ENCODE results near the gene COL6A1.
"Not testable (repeated sequence)": the region's sequence is repeated elsewhere in the genome, so short reads cannot be mapped to it uniquely, and the experiment has no call there.

The COL6A1 gene

GRCh38 chr21:46005481-46005881, 23.9 kb downstream of the COL6A1 start:
- DNase-seq (ENCODE audit: low read depth in 4 of 4, low spot score in 1 of 4), result no peak

DNA sequence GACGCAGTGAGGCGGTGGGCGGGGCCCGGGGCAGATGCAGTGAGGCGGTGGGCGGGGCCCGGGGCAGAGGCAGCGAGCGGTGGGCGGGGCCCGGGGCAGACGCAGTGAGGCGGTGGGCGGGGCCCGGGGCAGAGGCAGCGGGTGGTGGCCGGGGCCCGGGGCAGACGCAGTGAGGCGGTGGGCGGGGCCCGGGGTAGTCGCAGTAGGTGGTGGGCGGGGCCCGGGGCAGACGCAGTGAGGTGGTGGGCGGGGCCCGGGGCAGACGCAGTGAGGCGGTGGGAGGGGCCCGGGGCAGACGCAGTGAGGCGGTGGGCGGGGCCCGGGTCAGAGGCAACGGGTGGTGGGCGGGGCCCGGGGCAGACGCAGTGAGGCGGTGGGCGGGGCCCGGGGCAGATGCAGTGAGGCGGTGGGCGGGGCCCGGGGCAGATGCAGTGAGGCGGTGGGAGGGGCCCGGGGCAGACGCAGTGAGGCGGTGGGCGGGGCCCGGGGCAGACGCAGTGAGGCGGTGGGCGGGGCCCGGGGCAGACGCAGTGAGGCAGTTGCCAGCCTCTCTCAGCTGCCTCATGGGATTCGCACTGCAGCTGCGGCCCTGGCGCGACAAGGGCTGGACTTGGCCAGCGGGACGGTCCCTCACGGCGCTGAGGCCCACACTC, 24.4 kb downstream of the COL6A1 start:
- not testable (repeated sequence) for DNase-seq (ENCODE audit: low read depth in 4 of 4, low spot score in 1 of 4)

- DNase-seq (ENCODE audit: low read depth in 4 of 4, low spot score in 1 of 4), result no peak
Measured at GRCh38 chr21:46006547-46007491, 25.2 kb downstream of the COL6A1 start.

DNA sequence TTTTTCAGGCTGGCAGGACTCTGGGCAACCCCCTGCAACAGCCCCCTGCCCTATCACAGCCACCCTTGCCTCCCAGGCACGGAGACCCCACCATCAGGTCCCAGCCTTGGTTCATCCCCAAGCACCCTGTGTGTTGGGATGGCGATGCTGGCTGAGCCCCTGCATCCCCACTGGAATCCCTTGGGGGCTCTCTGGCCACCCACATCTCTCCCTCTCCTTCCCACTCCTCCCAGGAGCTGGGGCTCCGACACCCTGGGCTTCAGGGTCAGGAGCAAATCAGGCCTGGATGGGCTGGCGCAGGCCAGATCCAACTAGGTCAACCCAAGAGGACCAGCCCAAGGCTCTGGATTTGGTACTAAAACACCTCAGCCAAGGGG, 25.9 kb downstream of the COL6A1 start:
- DNase-seq (ENCODE audit: low read depth in 4 of 4, low spot score in 1 of 4), result no peak

DNA sequence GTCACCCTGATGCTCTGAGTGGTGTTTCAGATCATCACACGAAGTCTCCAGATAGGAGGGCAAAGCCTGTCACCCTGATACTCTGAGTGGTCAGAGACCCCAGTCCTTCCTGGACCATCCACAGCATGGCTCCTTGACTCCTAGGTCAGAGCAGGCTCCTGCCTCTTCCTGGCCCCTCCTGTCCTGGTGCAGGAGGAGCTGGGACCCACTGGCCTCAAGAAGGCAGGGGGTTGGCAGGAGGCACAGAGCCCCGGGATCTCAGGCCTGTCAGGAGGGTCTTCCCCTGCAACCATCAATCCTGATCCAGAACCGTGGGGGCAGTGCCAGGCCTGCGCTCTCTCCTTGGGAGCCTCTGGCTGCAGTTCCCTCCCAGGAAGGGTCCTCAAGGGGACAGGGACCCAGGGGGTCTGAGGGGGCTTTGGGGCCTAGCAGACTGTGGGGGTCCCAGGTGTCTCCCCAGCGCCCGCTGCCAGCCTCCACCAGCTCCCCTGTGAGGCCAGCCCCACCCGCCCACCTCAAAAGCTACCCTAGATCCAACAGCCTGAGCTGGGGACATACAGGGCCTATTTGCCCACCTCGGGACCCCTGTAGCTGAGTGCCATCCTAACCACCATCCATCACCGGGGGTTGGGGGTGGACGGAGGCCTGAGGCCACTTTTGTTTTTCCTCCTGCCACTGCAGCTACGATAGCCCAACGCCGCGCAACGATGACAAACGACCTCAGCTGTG, 27.5 kb downstream of the COL6A1 start:
- no peak for DNase-seq (ENCODE audit: low read depth in 4 of 4, low spot score in 1 of 4)

GRCh38 chr21:46009951-46010705, 28.6 kb downstream of the COL6A1 start:
- DNase-seq (ENCODE audit: low read depth in 4 of 4, low spot score in 1 of 4), result no peak

DNA sequence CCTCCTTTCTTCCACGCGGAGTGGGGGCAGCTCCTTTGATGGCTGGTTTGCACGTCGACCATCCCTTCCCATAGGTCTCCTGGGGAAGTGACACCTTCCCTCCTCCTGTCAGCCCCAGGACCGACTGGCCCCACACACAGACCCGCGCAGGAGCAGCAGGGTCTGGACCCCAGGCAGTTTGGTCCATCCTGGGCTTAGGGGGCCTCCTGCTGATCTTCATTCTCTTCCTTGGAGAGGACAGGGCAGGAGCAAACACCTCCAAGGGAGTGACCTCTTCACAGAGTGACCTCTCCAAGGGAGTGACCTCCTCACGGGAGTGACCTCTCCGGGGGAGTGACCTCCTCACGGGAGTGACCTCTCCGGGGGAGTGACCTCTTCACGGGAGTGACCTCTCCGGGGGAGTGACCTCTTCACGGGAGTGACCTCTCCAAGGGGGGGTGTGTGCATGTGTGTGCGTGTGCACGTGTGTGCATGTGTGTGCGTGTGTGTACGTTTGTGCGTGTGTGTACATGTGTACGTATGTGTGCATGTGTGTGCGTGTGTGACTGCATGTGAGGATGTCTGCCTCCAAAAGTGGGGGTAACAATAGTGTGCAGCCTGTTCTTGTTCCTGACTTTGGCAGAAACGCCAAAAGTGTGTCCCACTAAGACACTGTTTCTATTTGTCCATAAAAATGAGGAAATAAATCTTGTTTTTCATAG, 29.8 kb downstream of the COL6A1 start:
- no peak for DNase-seq (ENCODE audit: low read depth in 4 of 4, low spot score in 1 of 4)

DNA sequence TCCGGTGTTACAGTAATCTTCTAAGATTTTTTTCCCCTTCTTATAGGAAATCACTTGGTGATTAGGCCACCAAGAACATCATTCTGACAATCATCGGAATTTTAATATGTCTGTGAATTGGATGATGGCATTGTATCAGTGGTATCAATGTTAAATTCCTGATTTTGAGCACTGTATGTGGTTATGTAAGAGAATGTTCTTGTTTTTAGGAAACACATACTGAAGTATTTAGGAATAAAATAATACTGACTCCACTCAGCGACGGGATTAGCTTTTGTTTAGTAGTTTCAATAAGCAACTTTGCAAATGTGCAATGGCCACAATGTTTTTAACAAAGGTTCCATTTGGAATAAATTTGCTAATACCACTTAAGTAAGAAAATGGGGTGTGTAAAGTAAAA, 30.6 kb downstream of the COL6A1 start:
- DNase-seq (ENCODE audit: low read depth in 4 of 4, low spot score in 1 of 4), result no peak

- no peak for DNase-seq (ENCODE audit: low read depth in 4 of 4, low spot score in 1 of 4)
Measured at GRCh38 chr21:46014828-46015227, 33.3 kb downstream of the COL6A1 start.

DNA sequence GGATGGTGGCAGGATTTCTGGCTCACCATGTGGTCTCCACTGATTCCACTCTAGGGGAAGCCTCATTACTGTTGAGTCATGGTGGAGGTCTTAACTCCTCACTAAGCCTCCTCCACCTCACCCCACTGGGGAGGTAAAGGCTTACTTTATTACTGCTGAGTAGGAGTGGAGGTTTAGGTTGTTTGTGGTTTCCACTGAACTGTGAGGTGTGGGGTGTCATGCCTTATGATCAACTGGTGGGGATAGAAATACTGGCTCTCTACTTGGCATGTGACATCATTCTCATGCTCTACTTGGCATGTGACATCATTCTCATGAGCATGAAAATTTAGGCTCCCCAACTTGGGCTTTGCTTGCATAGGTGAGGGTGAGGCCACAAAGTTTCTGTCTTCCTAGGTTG, 35.6 kb downstream of the COL6A1 start:
- DNase-seq (ENCODE audit: low read depth in 4 of 4, low spot score in 1 of 4), result no peak

- DNase-seq (ENCODE audit: low read depth in 4 of 4, low spot score in 1 of 4), result no peak
Measured at GRCh38 chr21:46017695-46018094, 36.1 kb downstream of the COL6A1 start.

DNA sequence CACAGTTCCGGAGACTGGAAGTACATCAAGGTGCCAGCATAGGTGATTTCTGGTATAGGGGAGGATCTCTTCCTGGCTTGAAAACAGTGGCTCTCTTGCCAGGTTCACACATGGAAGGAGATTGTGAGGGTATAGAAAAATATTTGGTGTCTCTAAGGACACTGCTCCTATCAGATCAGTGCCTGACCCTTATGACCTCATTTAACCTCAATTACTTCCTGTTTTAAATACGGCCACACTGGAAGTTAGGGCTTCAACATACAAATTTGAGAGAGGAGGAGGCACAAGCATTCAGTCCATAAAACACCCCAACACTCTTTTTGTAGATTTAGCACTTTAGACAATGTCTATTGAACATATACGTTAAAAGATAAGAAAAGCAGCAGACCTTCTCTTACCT, 37.0 kb downstream of the COL6A1 start:
- no peak for DNase-seq (ENCODE audit: low read depth in 4 of 4, low spot score in 1 of 4)

GRCh38 chr21:46020581-46020980, 39.0 kb downstream of the COL6A1 start:
- no peak for DNase-seq (ENCODE audit: low read depth in 4 of 4, low spot score in 1 of 4)

DNA sequence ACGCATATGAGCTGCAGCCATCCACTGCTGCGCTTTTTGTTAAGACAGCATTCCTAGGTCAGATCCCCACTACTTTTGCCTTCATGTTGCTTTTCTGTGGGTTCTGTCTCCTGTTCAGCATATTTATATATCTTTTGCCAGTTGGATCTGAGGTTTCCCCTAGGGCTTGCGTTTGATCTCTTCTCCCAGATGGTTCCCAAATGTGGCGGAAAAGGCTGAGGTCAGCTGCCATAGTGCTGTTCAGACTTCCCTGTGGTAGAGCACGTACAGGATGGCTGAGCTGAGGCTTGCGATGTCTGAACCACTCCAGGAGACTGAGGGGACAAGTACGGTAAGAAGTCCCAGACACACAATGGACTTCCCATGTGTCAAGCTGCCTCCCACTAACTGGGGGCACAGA, 39.8 kb downstream of the COL6A1 start:
- no peak for DNase-seq (ENCODE audit: low read depth in 4 of 4, low spot score in 1 of 4)

DNA sequence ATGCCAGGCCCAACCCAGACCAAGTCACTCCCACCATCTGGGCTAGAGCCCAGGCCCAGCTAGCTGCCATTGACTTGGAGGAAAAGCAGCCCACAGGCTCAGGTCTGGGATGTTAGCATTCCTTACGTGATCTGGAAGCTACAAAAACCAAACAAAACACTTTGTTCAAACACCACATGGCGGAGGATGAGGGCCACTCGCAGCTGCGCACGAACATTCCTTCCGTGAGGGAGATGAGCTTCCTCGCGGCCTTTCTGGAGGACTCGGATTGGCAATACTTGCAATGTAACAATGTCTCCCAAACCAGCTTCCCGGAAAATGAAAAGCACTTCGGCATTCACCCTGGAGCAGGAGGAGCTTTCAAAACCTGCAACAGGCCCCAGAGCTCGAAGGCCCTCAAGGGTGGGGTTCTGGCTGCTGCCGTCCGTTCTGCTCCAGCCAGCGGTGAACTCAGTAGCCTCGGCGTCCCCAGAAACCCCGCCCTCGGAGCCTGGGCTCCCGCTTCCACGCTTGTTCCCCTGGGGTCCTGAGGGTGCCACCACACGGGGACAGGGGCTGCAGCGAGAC, 40.5 kb downstream of the COL6A1 start:
- no peak for DNase-seq (ENCODE audit: low read depth in 4 of 4, low spot score in 1 of 4)

DNA sequence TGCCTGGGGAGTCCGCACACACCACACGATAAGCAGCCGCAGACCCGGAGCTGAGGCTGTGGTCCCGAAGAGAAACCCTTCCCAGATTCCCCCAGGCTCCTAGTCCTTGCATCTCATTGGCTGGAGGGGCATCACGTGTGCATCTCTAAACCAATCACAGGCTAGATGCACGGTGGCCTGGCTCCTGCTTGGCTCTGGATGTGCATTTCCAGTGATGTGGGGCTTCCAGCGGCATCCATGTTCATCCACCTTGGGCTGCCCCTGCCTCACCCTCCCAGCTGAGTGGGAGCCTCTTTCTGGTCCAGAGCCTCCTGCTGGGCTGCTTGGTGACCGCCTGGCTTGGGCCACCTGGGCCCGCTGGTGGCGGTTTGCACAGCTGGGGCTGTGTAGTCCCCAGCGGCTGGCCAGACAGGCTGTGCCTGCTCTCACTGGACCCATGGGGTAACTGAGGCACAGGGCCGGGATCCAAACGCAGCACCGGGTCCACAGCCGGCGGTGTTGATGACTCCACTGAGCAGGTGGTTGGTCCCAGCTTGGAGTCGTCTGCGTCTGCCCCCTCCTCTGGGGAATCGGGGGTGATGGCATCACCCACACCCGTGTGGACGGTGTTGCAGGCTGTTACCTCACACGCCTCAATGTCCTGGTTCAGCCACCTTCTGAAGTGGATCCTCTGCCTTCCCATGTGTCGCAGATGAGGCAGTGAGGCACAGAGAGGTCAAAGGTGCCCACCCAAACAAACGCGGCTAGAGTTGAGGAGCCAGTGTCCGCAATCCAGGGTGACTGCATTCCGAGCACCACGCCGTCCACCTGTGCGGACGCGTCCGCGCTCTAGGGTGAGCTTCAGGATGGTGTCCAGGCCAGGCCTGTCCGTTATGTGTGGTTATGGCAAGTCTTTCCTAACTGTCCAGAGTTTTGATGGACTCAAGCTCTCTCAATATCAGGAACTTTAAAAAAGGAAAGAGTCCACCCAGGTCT, 41.3 kb downstream of the COL6A1 start:
- DNase-seq (ENCODE audit: low read depth in 4 of 4, low spot score in 1 of 4), result no peak

DNA sequence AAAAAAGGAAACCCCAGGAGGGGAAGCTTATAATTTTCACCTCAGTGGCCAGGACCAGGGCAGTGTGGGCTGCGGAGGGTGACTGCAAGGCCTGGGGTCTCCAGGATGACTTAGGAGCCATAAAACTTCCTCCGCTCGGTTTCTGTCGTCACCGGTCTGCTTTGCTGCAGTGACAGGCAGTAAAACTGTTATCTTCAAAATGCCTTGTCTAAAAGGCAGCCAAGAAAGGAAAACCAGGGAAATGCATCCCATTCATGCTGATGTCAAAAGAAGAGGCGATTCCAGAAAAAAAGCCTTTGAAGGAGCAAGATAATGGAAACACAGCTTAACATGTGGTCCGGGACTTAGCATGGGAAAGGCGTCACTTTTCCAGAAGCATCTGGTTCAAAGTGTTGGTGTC, 42.0 kb downstream of the COL6A1 start:
- DNase-seq (ENCODE audit: low read depth in 4 of 4, low spot score in 1 of 4), result no peak

- DNase-seq (ENCODE audit: low read depth in 4 of 4, low spot score in 1 of 4), result no peak
Measured at GRCh38 chr21:46024141-46024540, 42.6 kb downstream of the COL6A1 start.

Data from stimulated activated CD4-positive, alpha-beta T cell treated with anti-CD3 and anti-CD28 coated beads, Interleukin-1b, Interleukin-23, amount 100 ng/mL, for 24 hours (primary cell).